Amniotic stem cell (primary cell): ENCODE data around the gene THSD4.

Source experiments
- DNase-seq: peaks from one replicate; lab custom pipeline; 2025; lab: John Stamatoyannopoulos, UW

THSD4 gene

GRCh38 chr15:71454462-71454996, 339.3 kb downstream of the THSD4 start:
- DNase-seq = no peak

GRCh38 chr15:71455107-71455506, 339.8 kb downstream of the THSD4 start:
- DNase-seq = no peak

- no peak for DNase-seq
These were observed 340.6 kb downstream of the THSD4 start for GRCh38 chr15:71455878-71456277.

GRCh38 chr15:71456362-71456761, 341.1 kb downstream of the THSD4 start:
- no peak for DNase-seq

GRCh38 chr15:71456811-71457210, 341.5 kb downstream of the THSD4 start:
- no peak for DNase-seq

GRCh38 chr15:71458089-71458660, 342.9 kb downstream of the THSD4 start:
- DNase-seq = no peak

- no peak for DNase-seq
These were observed 346.5 kb downstream of the THSD4 start for GRCh38 chr15:71461748-71462147.

- DNase-seq = no peak
These were observed 347.4 kb downstream of the THSD4 start for GRCh38 chr15:71462638-71463037.

- no peak for DNase-seq
These were observed 347.9 kb downstream of the THSD4 start for GRCh38 chr15:71463156-71463665.

- no peak for DNase-seq
These were observed 350.1 kb downstream of the THSD4 start for GRCh38 chr15:71465131-71465955.

- DNase-seq = no peak
These were observed 353.4 kb downstream of the THSD4 start for GRCh38 chr15:71468715-71469114.

GRCh38 chr15:71469413-71469812, 354.1 kb downstream of the THSD4 start:
- no peak for DNase-seq

GRCh38 chr15:71471347-71471746, 356.1 kb downstream of the THSD4 start:
- no peak for DNase-seq

GRCh38 chr15:71472566-71472965, 357.3 kb downstream of the THSD4 start:
- no peak for DNase-seq

- DNase-seq = no peak
These were observed 358.5 kb downstream of the THSD4 start for GRCh38 chr15:71473751-71474150.

GRCh38 chr15:71476823-71477222, 361.6 kb downstream of the THSD4 start:
- DNase-seq = no peak

GRCh38 chr15:71480556-71480955, 365.3 kb downstream of the THSD4 start:
- no peak for DNase-seq

- no peak for DNase-seq
These were observed 368.8 kb downstream of the THSD4 start for GRCh38 chr15:71484080-71484479.

GRCh38 chr15:71485094-71485693, 369.9 kb downstream of the THSD4 start:
- no peak for DNase-seq

GRCh38 chr15:71489570-71489969, 374.3 kb downstream of the THSD4 start:
- no peak for DNase-seq

GRCh38 chr15:71493526-71493925, 378.3 kb downstream of the THSD4 start:
- DNase-seq = no peak

GRCh38 chr15:71494563-71495397, 379.5 kb downstream of the THSD4 start:
- no peak for DNase-seq
